Fibroblast of pulmonary artery (primary cell): ENCODE measurements around the gene C3AR1.

Experiments used
- DNase-seq: peaks from one replicate; pipeline ENCODE4 v3.0.0-alpha.2; 2010; ENCODE audit warnings: low read depth
- H3K4me3 ChIP-seq: replicated peaks from 2 replicates; pipeline ENCODE4 v1.5.1; 2011; ENCODE audit warnings: low read depth, mild to moderate bottlenecking, control low read depth, low read length, moderate library complexity
- CTCF ChIP-seq: IDR thresholded peaks from 2 replicates; pipeline ENCODE4 v1.5.1; 2011; ENCODE audit warnings: mild to moderate bottlenecking, control low read depth, low read length, inconsistent platforms; ENCODE audit errors: missing control alignments

Gene C3AR1

GRCh38 chr12:8011331-8011730, 54.8 kb downstream of the C3AR1 start:
- no peak for TF ChIP-seq CTCF
- H3K4me3 ChIP-seq: no peak overlapping the region
- DNase-seq: peak; percentile 36
